ENCODE measurements around the gene MAPK11.

The MAPK11 gene

GRCh38 chr22:50252082-50253045 is 17.8 kb downstream of the MAPK11 start:
- no peak overlapping the region; the same call in 1 of the 2 replicates for H3K27ac ChIP-seq
- TF ChIP-seq CTCF (conservative IDR thresholded peaks at IDR 0.05) (no peak; the same call in 1 of the 2 replicates), ZFX (IDR thresholded peaks at IDR 0.05) (no peak)

- TF ChIP-seq ZFX (IDR thresholded peaks at IDR 0.05), result no peak
- TF ChIP-seq CTCF (conservative IDR thresholded peaks at IDR 0.05), result no peak
- H3K27ac ChIP-seq, result peak overlapping the region; percentile 88
These were observed 18.6 kb downstream of the MAPK11 start for GRCh38 chr22:50251477-50252081.

- TF ChIP-seq CTCF (conservative IDR thresholded peaks at IDR 0.05) (no peak), ZFX (IDR thresholded peaks at IDR 0.05) (peak; percentile 76; the same call in 1 of the 2 replicates)
These were observed 19.4 kb downstream of the MAPK11 start, which contains the start of gene HDAC10 for GRCh38 chr22:50250555-50251476. Gene HDAC10, minus strand, starts transcription at chr22:50251265. Its CDS starts 233 bp downstream, at chr22:50251032.

GRCh38 chr22:50250249-50250554 is 20.0 kb downstream of the MAPK11 start:
- peak overlapping the region; percentile 88 for H3K27ac ChIP-seq
- TF ChIP-seq CTCF (conservative IDR thresholded peaks at IDR 0.05) (no peak), ZFX (IDR thresholded peaks at IDR 0.05) (no peak)

More at GRCh38 chr22:50250555-50251476, 19.4 kb downstream of the MAPK11 start, which contains the start of gene HDAC10:
- peak within 1 kb of the TSS; percentile 88 for H3K27ac ChIP-seq

GRCh38 chr22:50249341-50250248 is 20.6 kb downstream of the MAPK11 start:
- H3K27ac ChIP-seq, result peak overlapping the region; percentile 88
- TF ChIP-seq ZFX (IDR thresholded peaks at IDR 0.05) (no peak), CTCF (conservative IDR thresholded peaks at IDR 0.05) (no peak)
